ENCODE measurements around the gene KIF18B.

The KIF18B gene

DNA sequence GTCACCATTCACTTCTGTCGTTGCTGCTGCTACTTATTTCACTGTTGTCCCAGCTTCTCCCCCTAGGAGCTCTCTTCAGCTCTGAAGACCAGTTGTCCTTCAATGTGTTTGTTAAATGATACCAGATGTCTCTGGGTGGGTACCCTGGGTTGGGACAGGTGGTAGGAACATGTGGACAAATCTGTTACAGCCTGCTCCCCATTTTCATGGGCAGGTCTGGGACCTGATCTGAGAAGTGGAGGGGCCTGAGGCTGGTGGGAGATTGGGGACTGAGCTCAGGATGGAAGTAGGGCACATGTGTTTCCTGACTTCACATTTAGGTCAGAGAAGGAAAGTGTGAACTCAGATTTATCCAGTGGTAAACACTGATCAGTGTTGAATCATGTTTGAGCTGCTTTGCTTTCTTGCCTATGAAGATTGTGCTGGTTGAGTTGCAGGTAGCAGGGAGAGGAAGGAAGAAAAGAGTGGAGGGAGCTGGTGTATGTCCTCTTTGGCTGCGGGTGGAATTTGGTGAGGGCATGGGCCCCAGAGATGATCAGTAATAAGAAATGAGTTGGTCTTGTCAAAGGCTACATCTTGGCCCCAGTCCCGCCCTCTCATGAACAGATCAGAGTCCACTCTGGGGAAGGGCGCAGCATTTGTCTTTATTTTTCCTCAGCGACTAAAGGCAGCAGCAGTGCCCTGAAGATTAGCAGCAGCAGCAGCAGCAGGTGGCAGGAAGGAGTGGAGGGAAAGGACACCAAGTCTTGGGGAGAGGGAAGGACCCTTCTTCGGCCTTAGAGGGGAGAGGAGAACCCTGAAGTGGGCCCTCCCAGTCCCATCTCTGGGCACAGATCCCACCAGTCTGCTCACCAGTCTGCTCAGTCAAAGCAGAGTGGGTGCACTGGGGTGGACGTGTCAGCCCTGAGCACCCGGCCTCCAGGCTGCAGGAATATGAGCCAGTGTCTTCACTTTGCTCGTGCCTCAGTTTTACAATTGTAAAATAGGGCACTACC is 42.3 kb downstream of the KIF18B start:
- DNase-seq (ENCODE audit: low read depth): no peak

DNA sequence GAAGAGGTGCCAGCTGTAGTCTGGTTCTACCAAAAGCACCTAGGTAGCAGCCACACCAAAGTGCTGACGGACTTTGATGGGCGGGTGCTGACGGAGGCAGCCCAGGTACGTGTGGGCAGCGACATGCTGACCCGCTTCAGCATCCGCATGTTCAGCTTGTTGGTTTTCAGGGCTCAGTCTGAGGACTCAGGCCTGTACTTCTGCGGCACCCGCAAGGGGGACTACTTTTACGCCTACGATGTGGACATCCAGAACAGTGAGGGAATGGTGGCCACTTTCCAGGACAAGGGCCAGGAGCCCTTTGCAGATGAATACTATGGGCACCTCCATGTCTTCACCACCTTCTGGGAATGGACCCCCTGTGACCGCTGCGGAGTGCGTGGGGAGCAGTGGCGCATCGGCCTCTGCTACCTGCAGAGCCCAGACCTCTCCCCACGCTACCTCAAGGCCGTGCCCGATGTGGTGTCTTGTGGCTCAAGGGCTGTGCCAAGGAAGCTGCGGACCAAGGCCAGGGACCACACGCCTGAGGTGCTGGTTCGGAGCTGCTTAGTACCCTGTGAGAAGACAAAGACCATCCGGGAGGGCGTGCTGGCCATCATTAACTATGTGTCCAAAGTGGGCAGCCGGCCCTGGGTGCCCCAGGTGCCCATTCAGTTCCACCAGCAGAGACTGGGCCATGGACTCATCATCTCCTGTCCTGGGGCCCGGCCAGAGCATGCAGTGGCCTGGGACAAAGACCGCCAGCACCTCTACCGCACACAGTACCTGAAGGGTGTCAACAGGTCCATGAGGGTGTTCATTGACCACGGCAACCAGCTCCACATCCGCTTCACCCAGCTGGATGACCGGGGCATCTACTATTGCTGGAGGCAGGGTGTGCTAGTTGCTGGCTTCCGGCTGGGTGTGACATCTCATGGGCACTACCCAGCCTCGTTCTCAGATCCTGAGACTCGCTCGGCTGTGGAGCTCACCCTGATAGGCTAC is 43.3 kb downstream of the KIF18B start:
- DNase-seq (ENCODE audit: low read depth): no peak

DNA sequence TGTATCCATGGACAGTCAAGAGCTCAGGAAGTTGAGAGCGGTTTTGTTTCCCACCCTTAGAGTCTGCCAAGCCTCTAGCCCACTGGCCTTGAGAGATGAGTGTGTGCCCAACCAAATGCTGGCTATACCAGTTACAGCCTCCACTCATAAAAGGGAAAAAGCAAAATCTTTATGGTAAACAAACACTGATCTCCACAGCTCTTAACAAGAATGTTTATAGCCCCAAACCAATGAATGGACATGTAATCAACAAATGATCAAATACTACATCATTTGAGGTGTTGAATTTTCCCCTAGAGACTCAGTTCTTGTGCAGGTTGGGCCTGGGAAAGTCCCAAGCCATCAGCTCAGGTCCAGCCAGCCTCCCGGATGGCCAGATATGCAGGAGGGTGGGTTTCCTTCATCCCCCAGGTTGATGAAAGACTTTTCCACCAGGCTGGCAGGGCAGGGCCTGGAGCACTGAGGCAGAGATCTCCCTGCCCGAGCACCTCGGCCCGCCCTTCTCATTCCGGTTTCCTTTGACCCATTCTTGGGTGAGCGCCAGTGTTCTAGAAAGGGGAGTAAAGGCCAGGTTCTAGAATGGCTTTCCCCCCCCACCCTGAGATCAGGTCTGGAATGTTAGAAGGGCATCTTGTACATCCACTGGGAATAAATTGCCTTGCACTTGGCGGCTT is 44.4 kb downstream of the KIF18B start:
- DNase-seq (ENCODE audit: low read depth): no peak

DNA sequence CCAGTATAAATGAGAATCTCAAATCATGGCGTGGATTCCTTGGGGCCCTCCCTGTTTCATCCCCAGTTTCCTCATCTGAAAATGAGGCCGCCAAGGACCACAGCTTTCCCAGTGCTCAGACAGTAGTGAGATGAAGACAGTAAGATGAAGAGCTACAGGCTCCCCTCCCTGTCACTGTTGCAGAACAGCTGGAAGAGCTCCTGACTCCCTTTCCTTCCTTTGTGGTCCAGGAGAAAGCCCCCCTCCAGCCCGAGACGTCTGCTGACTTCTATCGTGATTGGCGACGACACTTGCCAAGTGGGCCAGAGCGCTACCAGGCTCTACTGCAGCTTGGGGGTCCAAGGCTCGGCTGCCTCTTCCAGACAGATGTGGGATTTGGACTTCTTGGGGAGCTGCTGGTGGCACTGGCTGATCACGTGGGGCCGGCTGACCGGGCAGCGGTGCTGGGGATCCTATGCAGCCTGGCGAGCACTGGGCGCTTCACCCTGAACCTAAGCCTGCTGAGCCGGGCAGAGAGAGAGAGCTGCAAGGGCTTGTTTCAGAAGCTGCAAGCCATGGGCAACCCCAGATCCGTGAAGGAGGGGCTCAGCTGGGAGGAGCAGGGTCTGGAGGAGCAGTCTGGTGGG is 45.3 kb downstream of the KIF18B start:
- DNase-seq (ENCODE audit: low read depth): no peak

DNA sequence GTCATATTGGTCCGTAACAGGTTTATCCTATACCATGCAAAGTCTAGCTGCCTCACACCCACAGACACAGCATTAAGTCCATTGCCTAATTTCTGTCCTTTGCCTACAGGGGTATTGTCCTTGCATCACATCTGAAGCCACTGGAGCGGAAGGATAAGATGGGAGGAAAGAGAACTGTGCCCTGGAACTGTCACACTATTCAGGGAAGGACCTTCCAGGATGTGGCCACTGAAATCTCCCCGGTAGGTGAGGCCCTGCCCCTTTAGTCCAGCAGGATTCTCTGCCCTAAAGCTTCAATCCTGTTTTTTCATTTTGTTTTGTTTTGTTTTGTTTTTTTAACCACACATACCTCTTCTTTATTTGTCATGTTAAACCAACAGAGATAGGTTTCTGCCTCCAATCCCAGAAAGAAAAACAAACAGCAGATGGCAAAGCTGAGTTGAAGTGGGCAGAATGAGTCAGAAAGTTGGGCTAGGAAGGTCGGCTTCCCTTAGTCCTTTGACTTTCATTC is 46.1 kb downstream of the KIF18B start:
- DNase-seq (ENCODE audit: low read depth): no peak

DNA sequence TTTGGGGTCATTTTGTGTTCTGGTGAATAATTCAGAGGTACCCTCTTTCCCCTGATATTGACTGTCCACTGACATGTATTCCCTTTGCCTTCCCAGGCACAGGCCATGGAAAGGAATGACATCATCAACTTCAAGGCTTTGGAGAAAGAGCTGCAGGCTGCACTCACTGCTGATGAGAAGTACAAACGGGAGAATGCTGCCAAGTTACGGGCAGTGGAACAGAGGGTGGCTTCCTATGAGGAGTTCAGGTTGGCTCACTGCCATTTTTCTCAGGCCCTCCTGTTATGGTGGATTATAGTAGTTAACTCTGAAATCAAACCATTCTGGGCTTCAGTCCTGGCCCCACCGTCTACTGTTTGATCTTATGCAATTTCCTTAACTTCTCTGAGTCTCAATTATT is 46.7 kb downstream of the KIF18B start:
- DNase-seq (ENCODE audit: low read depth): no peak

DNA sequence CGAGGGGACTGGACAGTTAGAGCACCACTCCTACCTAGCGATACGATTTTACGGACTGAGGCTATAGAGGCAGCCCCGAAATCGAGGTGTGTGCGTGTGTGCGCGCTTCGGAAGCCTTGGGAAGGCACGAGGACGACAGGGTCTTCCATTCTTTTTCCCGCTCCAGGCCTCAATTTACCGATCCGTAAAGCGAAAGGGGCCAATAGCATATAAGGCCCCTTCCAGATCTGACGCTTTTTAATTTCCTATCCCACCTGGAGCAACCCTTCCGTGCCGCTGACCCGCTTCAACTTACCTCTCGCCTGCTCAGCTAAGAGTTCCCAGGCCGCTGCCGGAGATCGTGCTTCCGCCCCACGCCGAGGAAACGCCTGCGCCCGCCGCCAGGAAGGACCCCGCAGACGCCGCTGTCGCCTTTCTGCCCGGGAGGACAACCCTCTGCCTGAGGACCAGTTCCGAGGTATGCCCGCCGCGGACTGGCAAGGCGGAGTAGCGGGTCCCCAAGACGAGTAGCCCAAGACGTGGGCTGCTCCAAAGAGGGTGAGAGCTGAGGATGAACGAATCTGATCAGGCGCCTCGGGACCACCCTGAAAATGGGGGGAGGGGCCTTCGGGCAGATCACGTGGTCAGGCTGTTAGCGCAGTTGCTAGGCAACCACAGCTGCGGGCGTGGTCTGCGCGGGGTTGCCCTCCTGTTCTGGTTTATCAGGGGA is 48.3 kb downstream of the KIF18B start, which contains the start of gene EFTUD2:
Gene EFTUD2, minus strand, starts transcription at position 372 of the 709 bp plus-strand sequence. CDS start 4,924 bp downstream, outside the sequence.
- DNase-seq (ENCODE audit: low read depth): peak; percentile 88

DNA sequence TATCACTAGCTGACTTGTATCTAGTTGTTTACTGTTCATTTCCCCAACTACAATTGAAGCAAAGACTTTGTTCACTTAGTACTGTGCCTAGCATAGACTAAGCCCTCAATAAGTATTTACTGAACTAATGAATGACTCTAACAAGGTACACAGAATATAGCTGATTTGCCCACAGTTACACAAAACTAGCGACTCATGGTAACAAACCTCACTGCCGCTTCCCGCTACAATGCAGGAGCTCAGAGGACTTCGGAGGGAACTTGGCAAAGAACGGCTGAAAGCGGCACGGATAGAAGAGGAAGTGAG is 48.9 kb downstream of the KIF18B start:
- DNase-seq (ENCODE audit: low read depth): no peak

DNA sequence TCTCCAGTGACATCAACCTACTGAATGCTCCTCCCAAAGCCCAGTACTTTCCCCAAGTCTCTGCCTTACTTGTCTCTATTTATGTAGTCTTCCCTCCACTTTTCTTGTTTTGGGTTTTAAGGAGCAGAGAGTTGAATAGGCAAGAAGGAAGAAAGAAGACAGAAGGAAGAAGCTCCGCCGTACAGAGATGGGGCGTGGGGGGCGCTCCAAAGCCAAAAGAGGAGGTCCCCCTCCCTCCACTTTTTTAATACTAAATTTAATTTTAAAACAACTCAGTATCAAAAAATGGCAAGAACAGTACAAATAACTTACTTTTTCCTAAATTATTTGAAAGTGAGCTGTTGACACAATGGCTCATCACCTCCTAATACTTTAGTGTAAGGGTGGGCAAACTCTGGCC is 52.9 kb downstream of the KIF18B start:
- DNase-seq (ENCODE audit: low read depth): no peak

DNA sequence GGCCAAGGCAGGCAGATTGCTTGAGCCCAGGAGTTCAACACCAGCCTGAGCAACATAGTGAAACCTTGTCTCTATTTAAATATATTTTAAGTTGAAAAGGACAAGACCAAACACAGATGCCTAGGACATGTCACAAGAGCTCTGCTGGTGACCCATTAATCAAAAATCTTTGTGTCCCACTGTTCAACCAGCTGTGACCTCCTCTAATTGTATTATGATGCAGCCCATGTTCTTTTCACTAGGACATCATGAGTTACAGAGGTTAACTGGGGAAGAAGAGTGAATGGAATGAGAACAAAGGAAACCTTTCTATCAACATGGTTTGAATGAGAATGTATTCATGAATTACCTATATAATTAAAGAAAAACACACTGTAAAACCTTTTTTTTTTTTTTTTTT is 55.3 kb downstream of the KIF18B start:
- DNase-seq (ENCODE audit: low read depth): no peak

DNA sequence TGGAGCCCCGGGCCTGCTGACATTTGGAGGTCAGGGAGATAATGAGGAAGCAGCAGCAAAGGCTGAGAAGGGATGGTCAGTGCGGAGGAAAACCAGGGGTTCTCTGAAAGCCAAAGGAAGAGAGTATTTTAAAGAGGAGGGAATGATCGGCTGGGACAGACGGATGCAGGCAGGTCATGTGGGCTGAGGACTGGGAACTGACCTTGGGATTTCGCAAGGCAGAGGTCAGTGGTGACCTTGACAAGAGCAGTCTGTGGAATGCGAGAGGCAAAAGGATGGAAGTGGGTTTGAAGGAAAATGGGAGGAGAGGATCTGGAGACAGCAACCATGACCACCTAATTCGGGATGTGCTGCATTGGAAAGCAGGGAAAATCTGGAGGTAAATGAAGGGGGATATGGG is 58.6 kb downstream of the KIF18B start:
- no peak for DNase-seq (ENCODE audit: low read depth)

DNA sequence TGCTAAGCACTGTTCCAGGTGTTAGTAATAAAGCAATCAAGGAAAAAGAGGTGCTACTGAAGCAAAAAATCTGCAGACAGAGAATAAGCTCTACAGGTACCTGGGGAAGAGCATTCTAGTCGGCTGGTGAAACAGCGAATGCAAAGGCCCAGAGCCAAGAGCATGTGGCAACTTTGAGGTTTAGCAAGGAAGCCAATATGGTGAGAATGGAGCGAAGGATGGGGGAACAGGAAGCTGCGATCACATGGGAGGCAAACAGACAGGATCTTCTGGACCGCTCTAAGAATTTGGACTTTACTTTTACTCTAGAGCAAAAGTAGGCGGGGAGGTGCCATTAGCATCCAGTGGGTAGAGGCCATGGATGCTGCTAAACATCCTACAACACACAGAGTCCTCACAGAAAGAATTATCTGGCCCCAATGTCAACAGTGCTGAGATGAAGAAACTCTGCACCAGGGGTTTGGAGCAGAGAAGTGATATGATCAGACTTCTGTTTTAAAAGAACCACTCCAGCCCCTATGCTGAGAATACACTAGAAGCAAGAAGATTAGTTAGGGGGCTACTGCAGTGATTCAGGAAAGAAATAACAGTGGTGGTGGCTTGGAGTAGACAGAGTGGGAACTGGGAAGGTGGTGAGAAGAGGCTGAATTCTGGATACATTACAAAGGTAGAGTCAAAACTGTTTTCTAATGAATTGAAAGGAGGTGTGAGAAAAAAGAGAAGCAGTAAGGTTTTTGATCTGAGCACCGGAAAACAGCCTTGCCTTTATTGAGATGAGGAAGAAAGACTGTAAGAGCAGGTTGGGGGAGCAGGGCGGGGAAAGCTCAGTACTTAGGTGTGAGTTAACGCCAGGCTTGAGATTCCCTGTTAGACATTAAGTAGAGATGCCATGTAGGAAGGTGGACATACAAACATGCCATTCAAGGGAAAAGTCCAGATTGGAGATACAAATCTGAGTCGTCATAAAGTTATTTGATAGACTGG is 59.3 kb downstream of the KIF18B start:
- DNase-seq (ENCODE audit: low read depth): no peak

DNA sequence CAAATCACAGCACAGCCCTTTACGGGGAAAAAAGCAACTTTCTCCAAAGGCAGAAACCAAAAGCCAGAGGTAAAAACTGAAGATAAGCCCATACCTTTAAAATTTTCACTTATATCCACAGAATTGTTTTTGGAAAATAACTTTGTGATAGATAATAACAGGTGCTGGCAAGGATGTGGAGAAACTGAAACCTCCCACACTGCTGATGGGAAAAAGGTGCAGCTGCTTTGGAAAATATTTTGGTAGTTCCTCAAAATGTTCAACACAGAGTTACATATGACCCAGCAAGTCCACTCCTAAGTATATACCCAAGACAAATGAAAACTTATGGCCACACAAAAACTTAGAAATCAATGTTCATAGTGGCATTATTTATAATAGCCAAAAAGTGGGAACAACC is 60.6 kb downstream of the KIF18B start:
- no peak for DNase-seq (ENCODE audit: low read depth)

DNA sequence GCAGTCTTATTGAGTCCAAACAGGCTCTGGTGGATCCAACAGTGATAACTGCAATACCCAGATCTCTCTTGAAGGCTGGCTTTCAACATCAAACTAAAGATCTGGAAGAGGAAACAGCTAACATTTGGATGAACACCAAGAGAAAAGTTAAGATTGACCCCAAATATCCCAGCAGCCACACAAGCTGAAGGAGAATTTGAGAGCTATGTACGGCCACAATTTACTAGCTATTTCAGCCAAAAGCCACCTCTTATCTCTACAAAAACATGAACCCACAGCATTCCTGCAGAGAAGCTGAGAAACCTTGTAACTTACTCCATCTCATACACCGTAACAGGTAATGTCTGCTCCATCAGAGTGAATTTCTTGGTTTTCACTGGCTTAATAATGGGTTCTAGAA is 62.6 kb downstream of the KIF18B start:
- DNase-seq (ENCODE audit: low read depth): no peak

DNA sequence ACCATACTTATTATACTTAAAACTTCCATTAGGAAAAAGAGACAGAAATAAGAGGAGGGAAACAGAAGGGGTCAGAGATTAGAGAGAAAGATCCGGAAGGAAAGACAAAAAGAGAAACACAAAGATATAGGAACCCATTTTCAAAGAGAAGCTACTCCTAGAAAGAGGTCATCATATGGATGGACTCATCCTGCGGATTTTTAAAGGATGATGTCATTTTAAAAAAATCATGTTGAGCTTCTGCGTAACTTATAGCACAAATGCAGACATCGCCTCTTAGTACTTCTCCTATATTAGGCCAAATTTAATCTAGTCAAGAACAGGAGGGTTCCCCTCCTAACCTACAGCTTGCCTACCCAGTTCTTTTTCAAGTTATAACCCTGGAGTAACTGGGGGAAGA is 66.4 kb downstream of the KIF18B start:
- no peak for DNase-seq (ENCODE audit: low read depth)

DNA sequence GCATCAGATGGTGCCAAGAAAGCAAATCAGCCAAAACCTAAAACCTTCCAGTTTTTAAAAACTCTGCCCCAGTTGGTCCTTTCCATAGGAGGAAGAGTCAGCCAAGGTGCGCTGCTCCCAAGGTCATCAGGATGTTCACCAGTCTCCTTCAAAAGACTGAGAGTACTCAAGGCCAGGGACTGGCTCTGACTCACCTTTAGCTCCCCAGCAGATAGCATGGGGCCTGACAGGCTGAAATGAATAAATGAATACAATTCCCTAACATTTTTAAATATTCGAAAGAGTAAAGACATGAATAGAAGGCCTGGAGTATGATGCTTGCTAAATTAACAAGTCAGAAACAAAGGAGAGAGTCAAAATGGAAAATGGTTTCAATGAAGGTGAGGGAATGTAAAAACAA is 67.5 kb downstream of the KIF18B start:
- DNase-seq (ENCODE audit: low read depth): no peak

DNA sequence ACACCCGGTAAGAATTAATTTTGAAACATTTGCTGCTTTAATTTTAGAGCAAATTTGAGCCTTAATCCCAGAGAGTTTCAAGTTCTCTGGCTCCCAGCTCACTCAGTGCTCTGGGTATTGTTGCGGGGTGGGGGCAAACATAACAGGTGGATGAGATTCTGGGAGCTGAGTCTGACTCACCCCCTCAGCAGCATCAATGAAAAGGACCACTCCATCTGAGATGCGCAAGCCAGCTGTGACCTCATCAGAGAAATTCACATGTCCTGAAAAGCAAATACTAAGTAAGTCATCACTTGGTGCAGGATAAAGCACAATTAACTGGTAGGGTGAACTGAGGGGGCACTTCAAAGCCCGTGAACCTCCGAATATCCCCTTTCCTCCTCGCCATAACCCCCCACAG is 68.2 kb downstream of the KIF18B start:
- DNase-seq (ENCODE audit: low read depth): no peak

DNA sequence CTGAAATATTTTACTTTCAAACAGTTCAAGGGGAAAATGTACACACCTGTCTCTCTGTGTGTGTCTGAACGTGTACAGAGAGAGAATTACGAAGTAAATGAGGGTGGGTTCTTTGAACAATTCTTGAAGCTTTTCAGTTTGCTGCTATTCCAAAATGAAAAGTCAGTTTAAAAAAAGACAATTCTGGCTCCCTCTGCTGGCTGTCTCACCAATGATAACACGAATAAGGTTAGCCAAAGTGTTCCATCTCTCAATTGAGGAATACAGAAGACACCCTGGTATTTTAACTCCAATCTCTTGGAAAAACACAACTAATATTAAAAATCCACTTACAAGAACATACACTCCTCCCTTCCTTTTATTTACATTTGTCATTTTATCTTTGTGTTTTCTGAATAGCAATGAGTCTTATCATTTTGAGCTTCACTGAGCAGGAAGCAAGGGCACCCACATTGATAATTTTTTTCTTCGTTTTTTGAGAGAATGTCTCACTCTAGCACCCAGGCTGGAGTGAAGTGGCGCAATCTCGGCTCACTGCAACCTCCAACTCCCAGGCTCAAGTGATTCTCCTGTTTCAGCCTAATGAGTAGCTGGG is 68.8 kb downstream of the KIF18B start:
- no peak for DNase-seq (ENCODE audit: low read depth)

DNA sequence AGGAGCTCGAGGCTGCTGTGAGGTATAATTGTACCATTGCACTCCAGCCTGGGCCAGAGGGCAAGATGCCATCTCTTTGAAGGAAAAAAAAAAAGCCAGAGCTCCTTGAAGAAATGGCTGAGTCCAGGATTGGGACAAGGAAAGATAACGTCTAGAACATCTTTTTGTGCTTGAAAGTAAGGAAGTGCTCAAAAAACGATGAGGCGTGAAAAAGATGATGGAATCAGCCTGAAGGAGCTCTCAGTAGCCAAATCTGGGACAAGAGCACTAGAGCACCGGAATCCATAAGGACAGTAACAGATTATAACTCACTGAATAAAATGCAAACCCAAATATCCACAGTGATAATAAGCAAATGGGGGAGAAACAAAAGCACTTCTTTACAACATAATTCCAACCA is 70.5 kb downstream of the KIF18B start:
- no peak for DNase-seq (ENCODE audit: low read depth)

Measured in stimulated activated CD8-positive, alpha-beta memory T cell treated with anti-CD3 and anti-CD28 coated beads, Interleukin-15, amount 100 ng/mL, for 1 hour (primary cell).